ENCODE results near the gene GTSE1. TPM values are rescaled to one million over a fixed set of nuclear protein-coding genes. Genes with fewer than 3 reads are reported as not detected.

GTSE1 gene
- total and polyA plus RNA-seq, 2 of the 13 experiments (the other 11 are each of a cell fraction or from before 2014, with no cell fraction given), result 10.7 to 13.5 TPM

- TF ChIP-seq TFE3 (CRISPR knock-in tag; IDR thresholded peaks at IDR 0.05) (0 out of 2 replicates have a peak, but pooled peaks have one; percentile 21), GFI1 (CRISPR knock-in tag; IDR thresholded peaks at IDR 0.05; ENCODE audit: borderline replicate concordance) (no peak), ZNF574 (CRISPR knock-in tag; IDR thresholded peaks at IDR 0.05) (peak; percentile 47; the same call in 1 of the 2 replicates), ZNF788 (CRISPR knock-in tag; IDR thresholded peaks at IDR 0.05; ENCODE audit: borderline replicate concordance) (0 out of 2 replicates have a peak, but pooled peaks have one; percentile 14), SOX6 (IDR thresholded peaks at IDR 0.05) (no peak), SOX6 (CRISPR knock-in tag; IDR thresholded peaks at IDR 0.05) (peak; percentile 41; the same call in 1 of the 2 replicates), SPEN (CRISPR knock-in tag; IDR thresholded peaks at IDR 0.05; ENCODE audit: low read depth) (peak; percentile 28; the same call in 1 of the 2 replicates), HNRNPLL (IDR thresholded peaks at IDR 0.05; ENCODE audit: low read depth, low read length, poor library complexity, severe bottlenecking) (peak; percentile 12), AHR (CRISPR knock-in tag; IDR thresholded peaks at IDR 0.05) (peak; percentile 13; the same call in 1 of the 2 replicates), ZBTB21 (CRISPR knock-in tag; IDR thresholded peaks at IDR 0.05) (peak; percentile 76; the same call in 1 of the 2 replicates), SP4 (CRISPR knock-in tag; IDR thresholded peaks at IDR 0.05) (peak; percentile 47; the same call in 1 of the 2 replicates)
- TF ChIP-seq, protein P1, sequence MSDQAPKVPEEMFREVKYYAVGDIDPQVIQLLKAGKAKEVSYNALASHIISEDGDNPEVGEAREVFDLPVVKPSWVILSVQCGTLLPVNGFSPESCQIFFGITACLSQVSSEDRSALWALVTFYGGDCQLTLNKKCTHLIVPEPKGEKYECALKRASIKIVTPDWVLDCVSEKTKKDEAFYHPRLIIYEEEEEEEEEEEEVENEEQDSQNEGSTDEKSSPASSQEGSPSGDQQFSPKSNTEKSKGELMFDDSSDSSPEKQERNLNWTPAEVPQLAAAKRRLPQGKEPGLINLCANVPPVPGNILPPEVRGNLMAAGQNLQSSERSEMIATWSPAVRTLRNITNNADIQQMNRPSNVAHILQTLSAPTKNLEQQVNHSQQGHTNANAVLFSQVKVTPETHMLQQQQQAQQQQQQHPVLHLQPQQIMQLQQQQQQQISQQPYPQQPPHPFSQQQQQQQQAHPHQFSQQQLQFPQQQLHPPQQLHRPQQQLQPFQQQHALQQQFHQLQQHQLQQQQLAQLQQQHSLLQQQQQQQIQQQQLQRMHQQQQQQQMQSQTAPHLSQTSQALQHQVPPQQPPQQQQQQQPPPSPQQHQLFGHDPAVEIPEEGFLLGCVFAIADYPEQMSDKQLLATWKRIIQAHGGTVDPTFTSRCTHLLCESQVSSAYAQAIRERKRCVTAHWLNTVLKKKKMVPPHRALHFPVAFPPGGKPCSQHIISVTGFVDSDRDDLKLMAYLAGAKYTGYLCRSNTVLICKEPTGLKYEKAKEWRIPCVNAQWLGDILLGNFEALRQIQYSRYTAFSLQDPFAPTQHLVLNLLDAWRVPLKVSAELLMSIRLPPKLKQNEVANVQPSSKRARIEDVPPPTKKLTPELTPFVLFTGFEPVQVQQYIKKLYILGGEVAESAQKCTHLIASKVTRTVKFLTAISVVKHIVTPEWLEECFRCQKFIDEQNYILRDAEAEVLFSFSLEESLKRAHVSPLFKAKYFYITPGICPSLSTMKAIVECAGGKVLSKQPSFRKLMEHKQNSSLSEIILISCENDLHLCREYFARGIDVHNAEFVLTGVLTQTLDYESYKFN (CRISPR knock-in tag; conservative IDR thresholded peaks at IDR 0.05), result peak; percentile 82
- TF ChIP-seq, protein P2, sequence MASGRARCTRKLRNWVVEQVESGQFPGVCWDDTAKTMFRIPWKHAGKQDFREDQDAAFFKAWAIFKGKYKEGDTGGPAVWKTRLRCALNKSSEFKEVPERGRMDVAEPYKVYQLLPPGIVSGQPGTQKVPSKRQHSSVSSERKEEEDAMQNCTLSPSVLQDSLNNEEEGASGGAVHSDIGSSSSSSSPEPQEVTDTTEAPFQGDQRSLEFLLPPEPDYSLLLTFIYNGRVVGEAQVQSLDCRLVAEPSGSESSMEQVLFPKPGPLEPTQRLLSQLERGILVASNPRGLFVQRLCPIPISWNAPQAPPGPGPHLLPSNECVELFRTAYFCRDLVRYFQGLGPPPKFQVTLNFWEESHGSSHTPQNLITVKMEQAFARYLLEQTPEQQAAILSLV (CRISPR knock-in tag; IDR thresholded peaks at IDR 0.05; ENCODE audit: borderline replicate concordance), result peak; percentile 36; the same call in 1 of the 2 replicates
- TF ChIP-seq, protein P3, sequence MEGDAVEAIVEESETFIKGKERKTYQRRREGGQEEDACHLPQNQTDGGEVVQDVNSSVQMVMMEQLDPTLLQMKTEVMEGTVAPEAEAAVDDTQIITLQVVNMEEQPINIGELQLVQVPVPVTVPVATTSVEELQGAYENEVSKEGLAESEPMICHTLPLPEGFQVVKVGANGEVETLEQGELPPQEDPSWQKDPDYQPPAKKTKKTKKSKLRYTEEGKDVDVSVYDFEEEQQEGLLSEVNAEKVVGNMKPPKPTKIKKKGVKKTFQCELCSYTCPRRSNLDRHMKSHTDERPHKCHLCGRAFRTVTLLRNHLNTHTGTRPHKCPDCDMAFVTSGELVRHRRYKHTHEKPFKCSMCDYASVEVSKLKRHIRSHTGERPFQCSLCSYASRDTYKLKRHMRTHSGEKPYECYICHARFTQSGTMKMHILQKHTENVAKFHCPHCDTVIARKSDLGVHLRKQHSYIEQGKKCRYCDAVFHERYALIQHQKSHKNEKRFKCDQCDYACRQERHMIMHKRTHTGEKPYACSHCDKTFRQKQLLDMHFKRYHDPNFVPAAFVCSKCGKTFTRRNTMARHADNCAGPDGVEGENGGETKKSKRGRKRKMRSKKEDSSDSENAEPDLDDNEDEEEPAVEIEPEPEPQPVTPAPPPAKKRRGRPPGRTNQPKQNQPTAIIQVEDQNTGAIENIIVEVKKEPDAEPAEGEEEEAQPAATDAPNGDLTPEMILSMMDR (CRISPR knock-in tag; IDR thresholded peaks at IDR 0.05), result peak; percentile 65
These were observed 65.7 kb downstream of the GTSE1 start (continued) for GRCh38 chr22:46362203-46362933.

All from HepG2 (cell line).